Skeletal muscle satellite cell (primary cell): ENCODE measurements around the gene TMEM242.

Source experiments
- H3K27me3 ChIP-seq: 2 replicates; pipeline ENCODE4 v1.7.0; 2013; ENCODE audit warnings: low read length; ENCODE audit not compliant: control insufficient read depth, insufficient read depth
- H3K36me3 ChIP-seq: 2 replicates; pipeline ENCODE4 v1.7.0; 2013; ENCODE audit warnings: mild to moderate bottlenecking, control low read depth, low read length; ENCODE audit not compliant: insufficient read depth
- H3K4me1 ChIP-seq: 2 replicates; pipeline ENCODE4 v1.7.0; 2013; ENCODE audit warnings: low read length; ENCODE audit not compliant: control insufficient read depth, insufficient read depth
- H3K4me2 ChIP-seq: 2 replicates; pipeline ENCODE4 v1.7.0; 2013; ENCODE audit warnings: mild to moderate bottlenecking, low read length
- H3K4me3 ChIP-seq: 2 replicates; pipeline ENCODE4 v1.7.0; 2013; ENCODE audit warnings: low read length
- H3K9ac ChIP-seq: 2 replicates; pipeline ENCODE4 v1.7.0; 2013; ENCODE audit warnings: mild to moderate bottlenecking, low read depth, low read length, moderate library complexity
- H3K9me3 ChIP-seq: replicated peaks from 2 replicates; pipeline ENCODE4 v1.7.0; 2013; ENCODE audit warnings: mild to moderate bottlenecking, control low read depth, low read length

TMEM242 gene

DNA sequence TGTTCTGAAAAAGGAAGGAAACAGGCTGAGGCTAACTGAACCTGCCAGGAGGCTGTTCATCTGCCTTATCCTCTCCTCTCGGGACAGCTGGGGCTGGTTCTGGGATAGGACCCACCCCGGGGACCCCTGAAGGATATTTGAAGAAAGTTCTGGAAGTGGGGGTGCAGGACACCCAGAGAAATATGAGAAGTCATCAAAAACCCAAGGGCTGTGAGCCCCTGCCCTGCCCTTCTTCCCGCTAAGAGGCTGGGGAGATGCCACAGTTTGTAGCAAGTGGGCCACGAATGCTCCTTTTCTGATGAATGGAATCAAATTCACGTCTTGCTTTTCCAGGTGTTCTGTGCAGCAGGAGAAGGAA, 37.9 kb downstream of the TMEM242 start:
- Histone ChIP-seq H3K9ac (no peak overlapping the region), H3K4me2 (no peak overlapping the region), H3K4me1 (no peaks in the 10 kb centered on the region), H3K4me3 (no peak overlapping the region), H3K36me3 (no peaks in the 10 kb centered on the region), H3K9me3 (no peaks in the 10 kb centered on the region), H3K27me3 (no peaks in the 10 kb centered on the region)

DNA sequence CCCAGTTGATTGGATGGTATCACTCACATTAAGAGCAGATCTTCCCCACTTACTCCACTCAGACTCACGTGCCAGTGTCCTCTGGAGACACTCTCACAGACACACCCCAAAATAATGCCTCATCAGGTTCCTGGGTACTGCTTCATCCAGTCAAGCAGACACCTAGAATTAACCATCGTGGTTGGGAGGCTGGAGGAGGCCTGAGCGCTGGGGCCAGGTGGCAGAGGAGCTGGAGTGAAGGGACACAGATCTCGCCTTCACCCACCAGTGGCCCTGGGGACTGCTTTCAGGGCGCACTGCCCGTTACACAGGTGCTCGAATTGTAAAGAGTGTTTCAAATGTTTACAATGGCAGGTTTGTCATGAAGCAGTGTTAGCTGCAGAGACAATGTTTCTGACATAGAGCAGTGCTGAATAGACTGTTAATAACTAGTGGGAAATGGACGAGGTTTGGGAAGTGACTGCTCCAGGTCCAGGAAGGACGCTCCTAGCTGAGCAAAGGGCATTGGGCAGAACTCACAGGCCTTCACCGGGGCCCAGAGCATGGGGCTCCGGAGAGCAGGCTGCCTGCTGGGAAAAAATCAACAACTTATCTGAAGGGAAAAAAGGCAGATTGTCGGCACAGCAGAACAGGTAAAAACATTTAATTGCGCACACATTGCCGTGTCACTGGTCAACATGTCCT, 38.4 kb downstream of the TMEM242 start:
- H3K27me3 ChIP-seq, result no peaks in the 10 kb centered on the region

DNA sequence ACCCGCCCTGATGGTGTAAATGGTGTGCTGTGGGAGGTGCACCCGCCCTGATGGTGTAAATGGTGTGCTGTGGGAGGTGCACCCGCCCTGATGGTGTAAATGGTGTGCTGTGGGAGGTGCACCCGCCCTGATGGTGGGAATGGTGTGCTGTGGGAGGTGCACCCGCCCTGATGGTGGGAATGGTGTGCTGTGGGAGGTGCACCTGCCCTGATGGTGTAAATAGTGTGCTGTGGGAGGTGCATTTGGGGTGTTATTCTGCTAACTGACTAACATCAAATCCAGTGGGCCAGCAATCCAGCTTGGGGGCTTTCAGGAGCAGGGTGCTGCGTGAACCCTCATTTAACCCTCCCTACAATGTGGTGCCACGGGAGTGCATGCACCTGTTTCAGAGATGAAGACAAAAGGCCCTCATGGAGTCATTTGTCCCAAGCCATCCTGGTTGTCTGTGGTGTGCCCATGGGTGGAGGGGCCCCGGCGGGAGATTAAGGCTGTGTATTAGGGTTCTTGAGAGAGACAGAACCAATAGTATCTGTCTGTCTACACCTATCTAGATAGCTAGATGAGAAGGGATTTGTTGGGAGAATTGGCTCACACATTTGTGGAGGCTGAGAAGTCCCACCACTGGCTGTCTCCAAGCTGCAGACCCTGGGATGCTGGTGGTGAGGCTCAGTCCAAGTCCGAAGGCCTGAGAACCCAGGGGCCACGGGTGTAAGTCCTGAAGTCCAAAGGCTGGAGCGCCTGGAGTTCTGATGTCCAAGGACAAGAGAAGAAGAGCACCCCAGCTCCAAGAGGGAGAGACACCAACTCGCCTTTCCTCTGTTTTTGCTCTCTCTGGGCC, 39.2 kb downstream of the TMEM242 start:
- no peaks in the 10 kb centered on the region for H3K4me1 ChIP-seq
- H3K36me3 ChIP-seq, result no peaks in the 10 kb centered on the region
- H3K4me2 ChIP-seq, result no peak overlapping the region
- no peak overlapping the region for H3K9ac ChIP-seq
- H3K9me3 ChIP-seq, result no peaks in the 10 kb centered on the region
- H3K4me3 ChIP-seq, result no peak overlapping the region
- H3K27me3 ChIP-seq, result no peaks in the 10 kb centered on the region

More for the DNA sequence above, 38.4 kb downstream of the TMEM242 start:
- Histone ChIP-seq H3K4me3 (no peak overlapping the region), H3K9me3 (no peaks in the 10 kb centered on the region), H3K36me3 (no peaks in the 10 kb centered on the region), H3K9ac (no peak overlapping the region), H3K4me2 (no peak overlapping the region), H3K4me1 (no peaks in the 10 kb centered on the region)

- H3K4me3 ChIP-seq, result no peak overlapping the region
- H3K36me3 ChIP-seq, result no peaks in the 10 kb centered on the region
- no peaks in the 10 kb centered on the region for H3K9me3 ChIP-seq
- no peak overlapping the region for H3K9ac ChIP-seq
- no peak overlapping the region for H3K4me2 ChIP-seq
- H3K4me1 ChIP-seq, result no peaks in the 10 kb centered on the region
- no peaks in the 10 kb centered on the region for H3K27me3 ChIP-seq
Measured at GRCh38 chr6:157283330-157283898, 39.9 kb downstream of the TMEM242 start.

GRCh38 chr6:157282284-157282683, 41.0 kb downstream of the TMEM242 start:
- Histone ChIP-seq H3K4me3 (no peak overlapping the region), H3K9ac (no peak overlapping the region), H3K4me2 (no peak overlapping the region), H3K4me1 (no peaks in the 10 kb centered on the region), H3K27me3 (no peaks in the 10 kb centered on the region), H3K36me3 (no peaks in the 10 kb centered on the region), H3K9me3 (no peaks in the 10 kb centered on the region)

DNA sequence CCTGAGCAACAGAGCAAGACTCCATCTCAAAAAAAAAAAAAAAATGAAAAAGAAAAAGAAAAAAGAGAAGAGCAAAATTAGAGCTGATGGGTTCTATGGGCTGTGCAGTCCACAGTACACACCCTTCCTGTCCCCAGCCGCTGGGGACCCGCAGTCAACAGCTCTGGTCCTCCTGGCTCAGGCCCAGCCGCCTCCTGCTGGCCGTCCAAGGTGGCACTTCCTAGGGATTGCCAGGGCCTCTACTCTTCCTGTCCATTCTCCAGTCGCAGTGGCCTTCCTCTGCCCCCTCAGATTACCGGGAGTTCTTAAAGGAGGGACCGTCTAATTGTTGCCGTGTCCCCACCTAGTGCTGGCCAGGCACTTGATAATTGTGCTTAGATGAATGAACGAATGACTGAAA, 41.7 kb downstream of the TMEM242 start:
- no peak overlapping the region for H3K4me2 ChIP-seq
- H3K9ac ChIP-seq, result no peak overlapping the region
- H3K4me1 ChIP-seq, result no peaks in the 10 kb centered on the region
- no peak overlapping the region for H3K4me3 ChIP-seq
- H3K36me3 ChIP-seq, result no peaks in the 10 kb centered on the region
- H3K27me3 ChIP-seq, result no peaks in the 10 kb centered on the region
- H3K9me3 ChIP-seq, result no peaks in the 10 kb centered on the region

GRCh38 chr6:157280947-157281346, 42.4 kb downstream of the TMEM242 start:
- no peaks in the 10 kb centered on the region for H3K27me3 ChIP-seq
- no peaks in the 10 kb centered on the region for H3K4me1 ChIP-seq
- no peaks in the 10 kb centered on the region for H3K36me3 ChIP-seq
- no peak overlapping the region for H3K4me3 ChIP-seq
- no peaks in the 10 kb centered on the region for H3K9me3 ChIP-seq
- H3K9ac ChIP-seq, result no peak overlapping the region
- no peak overlapping the region for H3K4me2 ChIP-seq

DNA sequence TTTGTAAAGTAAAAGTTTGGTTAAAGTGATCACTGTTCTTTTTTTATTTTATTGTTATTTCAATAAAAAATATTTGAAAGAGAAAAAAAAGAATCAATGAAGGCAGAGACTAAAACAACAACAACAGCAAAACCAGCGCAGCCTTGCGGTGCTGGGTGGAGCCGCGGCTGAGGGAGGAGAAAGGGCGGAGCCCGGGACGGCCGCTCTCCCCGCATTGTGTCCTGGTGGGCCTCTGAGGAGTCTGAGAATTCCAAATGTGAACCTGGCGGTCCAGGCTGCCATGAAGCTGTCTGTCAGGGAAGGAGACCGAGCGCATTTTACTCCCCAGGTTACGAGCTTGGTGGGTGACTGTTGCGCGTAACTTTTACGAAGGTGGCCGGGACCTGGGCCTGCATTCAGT, 43.2 kb downstream of the TMEM242 start:
- Histone ChIP-seq H3K4me3 (no peak overlapping the region), H3K9ac (no peak overlapping the region), H3K4me1 (peaks cover 3% of the 10 kb centered on the region), H3K4me2 (no peak overlapping the region), H3K9me3 (no peaks in the 10 kb centered on the region), H3K27me3 (no peaks in the 10 kb centered on the region), H3K36me3 (no peaks in the 10 kb centered on the region)

DNA sequence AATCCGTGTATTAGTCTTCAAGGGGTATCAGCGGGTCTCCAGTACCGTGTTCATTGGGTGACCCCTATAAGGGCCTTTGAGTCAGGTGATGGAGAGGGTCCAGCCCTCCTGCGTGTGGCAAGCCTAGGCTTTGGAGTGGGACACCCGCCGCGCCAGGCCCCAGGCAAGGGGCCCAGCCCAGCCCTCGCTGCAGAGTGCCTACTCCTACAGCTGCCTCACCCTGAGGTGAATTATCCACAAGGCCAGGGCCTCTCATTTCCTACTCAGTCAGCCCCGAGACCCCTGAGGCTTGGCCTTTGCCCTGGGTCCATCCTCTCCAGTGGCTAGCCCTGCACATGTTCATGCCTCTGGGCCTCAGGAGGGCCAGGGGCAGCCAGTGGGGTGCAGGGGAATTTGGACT, 45.1 kb downstream of the TMEM242 start:
- peaks cover 7% of the 10 kb centered on the region for H3K4me1 ChIP-seq
- no peak overlapping the region for H3K4me2 ChIP-seq
- H3K36me3 ChIP-seq, result no peaks in the 10 kb centered on the region
- no peak overlapping the region for H3K9ac ChIP-seq
- H3K4me3 ChIP-seq, result no peak overlapping the region
- no peaks in the 10 kb centered on the region for H3K27me3 ChIP-seq
- H3K9me3 ChIP-seq, result no peaks in the 10 kb centered on the region

GRCh38 chr6:157276731-157277130, 46.6 kb downstream of the TMEM242 start:
- no peak overlapping the region for H3K9ac ChIP-seq

GRCh38 chr6:157276134-157276532, 47.2 kb downstream of the TMEM242 start:
- H3K4me1 ChIP-seq, result peaks cover 7% of the 10 kb centered on the region
- H3K4me2 ChIP-seq, result no peak overlapping the region
- H3K27me3 ChIP-seq, result no peaks in the 10 kb centered on the region
- H3K4me3 ChIP-seq, result no peak overlapping the region
- no peaks in the 10 kb centered on the region for H3K36me3 ChIP-seq
- no peaks in the 10 kb centered on the region for H3K9me3 ChIP-seq
- no peak overlapping the region for H3K9ac ChIP-seq

More at GRCh38 chr6:157276731-157277130, 46.6 kb downstream of the TMEM242 start:
- no peaks in the 10 kb centered on the region for H3K27me3 ChIP-seq
- peaks cover 7% of the 10 kb centered on the region for H3K4me1 ChIP-seq
- no peaks in the 10 kb centered on the region for H3K36me3 ChIP-seq
- H3K9me3 ChIP-seq, result no peaks in the 10 kb centered on the region
- no peak overlapping the region for H3K4me2 ChIP-seq
- H3K4me3 ChIP-seq, result no peak overlapping the region
